Measurements from ENCODE around the gene PPT2.

- TF ChIP-seq CTCF (IDR thresholded peaks at IDR 0.05; ENCODE audit: insufficient read depth, low read length) (no peak), REST (IDR thresholded peaks at IDR 0.05; ENCODE audit: insufficient replicate concordance, low read depth) (no peak), POLR2AphosphoS5 (IDR thresholded peaks at IDR 0.05; ENCODE audit: low read depth) (no peak)
These were observed 50.4 kb downstream of the PPT2 start for GRCh38 chr6:32204268-32204715.
